HUES48 (cell line): Measurements from ENCODE around the gene LILRA2.

Experiments
- H3K27ac ChIP-seq: one replicate; pipeline ENCODE4 v1.7.0; 2013; ENCODE audit warnings: low read depth, low read length, inconsistent platforms
- H3K27me3 ChIP-seq: 2 replicates; pipeline ENCODE4 v1.6.1; 2013; ENCODE audit warnings: mild to moderate bottlenecking, low read length; ENCODE audit not compliant: control insufficient read depth, insufficient read depth
- H3K36me3 ChIP-seq: 2 replicates; pipeline ENCODE4 v1.6.1; 2013; ENCODE audit warnings: low read length; ENCODE audit not compliant: control insufficient read depth, insufficient read depth
- H3K4me1 ChIP-seq: 2 replicates; pipeline ENCODE4 v1.6.1; 2013; ENCODE audit warnings: mild to moderate bottlenecking, low read length; ENCODE audit not compliant: control insufficient read depth, insufficient read depth
- H3K4me3 ChIP-seq: 2 replicates; pipeline ENCODE4 v1.5.1; 2013; ENCODE audit warnings: mild to moderate bottlenecking, low read depth, low read length
- H3K9ac ChIP-seq: 2 replicates; pipeline ENCODE4 v1.6.1; 2013; ENCODE audit warnings: mild to moderate bottlenecking, low read depth, low read length, moderate library complexity
- H3K9me3 ChIP-seq: 2 replicates; pipeline ENCODE4 v1.6.1; 2013; ENCODE audit warnings: low read length; ENCODE audit not compliant: control insufficient read depth, insufficient read depth

The LILRA2 gene

DNA sequence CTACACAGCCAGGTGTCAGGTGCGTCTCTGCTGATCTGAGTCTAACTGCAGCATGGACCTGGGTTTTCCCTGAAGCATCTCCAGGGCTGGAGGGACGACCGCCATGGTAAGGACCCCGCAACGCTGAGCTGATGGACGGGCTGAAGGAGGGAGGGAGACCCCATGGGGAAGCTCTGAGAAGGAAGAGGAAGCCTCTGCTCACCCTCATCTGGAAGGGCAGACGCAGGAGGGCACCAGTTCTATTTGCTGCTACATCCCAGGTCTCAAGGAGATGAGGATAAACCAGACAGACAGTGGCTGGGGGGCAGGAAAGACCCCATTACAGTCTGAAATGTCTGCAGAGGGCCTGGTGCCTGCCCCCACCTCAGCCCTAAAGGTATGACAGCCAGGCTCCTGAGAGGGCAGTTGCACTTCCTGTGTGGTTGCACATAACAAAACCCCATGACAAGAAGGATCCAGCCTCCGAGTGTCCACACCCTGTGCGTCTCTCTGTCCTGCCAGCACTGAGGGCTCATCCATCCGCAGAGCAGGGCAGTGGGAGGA, at the start of gene LILRA2:
Gene LILRA2 (plus strand): TSS at position 461 of the 543 bp plus-strand sequence. CDS start 89 bp downstream, outside the sequence.
- no peak within 1 kb of the TSS for H3K27ac ChIP-seq
- H3K9me3 ChIP-seq: peaks cover 81% of the 10 kb centered on the region
- H3K27me3 ChIP-seq: no peaks in the 10 kb centered on the region
- no peaks in the 10 kb centered on the region for H3K4me1 ChIP-seq
- H3K36me3 ChIP-seq: no peaks in the 10 kb centered on the region
- H3K9ac ChIP-seq: no peak within 1 kb of the TSS
- no peak within 1 kb of the TSS for H3K4me3 ChIP-seq

DNA sequence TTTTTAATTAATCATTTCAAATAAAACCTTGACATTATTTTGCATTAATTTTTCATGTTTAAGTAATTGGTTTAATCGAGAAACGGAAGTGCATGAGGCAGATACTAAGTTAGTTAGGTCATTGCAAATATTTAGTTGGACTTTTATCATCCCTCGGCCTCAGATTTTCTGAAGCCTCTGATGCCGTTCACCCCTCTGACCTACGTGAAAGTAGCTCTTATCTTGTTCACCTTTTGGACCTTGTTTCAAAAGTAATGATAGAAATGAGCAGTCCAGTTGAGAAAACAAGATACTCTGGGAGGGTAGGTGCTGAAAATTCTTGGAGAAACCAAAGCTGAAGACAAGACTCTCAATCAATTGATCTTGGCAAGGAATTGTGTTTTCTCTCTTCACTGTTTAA, 48.0 kb upstream of the LILRA2 start:
- no peaks in the 10 kb centered on the region for H3K27me3 ChIP-seq
- H3K4me3 ChIP-seq: no peak overlapping the region

DNA sequence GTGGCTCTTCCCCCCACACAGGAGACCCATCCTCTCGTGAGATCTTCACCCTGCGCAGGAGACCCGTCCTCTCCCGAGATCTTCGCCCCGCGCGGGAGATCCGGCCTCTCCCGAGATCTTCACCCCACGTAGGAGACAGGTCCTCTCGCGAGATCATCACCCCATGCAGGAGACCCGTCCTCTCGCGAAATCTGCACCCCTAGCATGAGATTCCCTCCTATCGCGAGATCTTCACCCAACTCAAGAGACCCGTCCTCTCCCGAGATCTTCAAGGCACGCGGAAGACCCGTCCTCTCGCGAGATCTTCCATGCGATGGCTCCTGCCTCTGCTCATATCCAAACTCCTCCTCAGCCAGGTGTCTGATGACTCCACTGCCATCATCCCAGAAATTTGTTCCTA, 46.6 kb upstream of the LILRA2 start:
- Histone ChIP-seq H3K27me3 (no peaks in the 10 kb centered on the region), H3K4me3 (no peak overlapping the region), H3K9ac (no peak overlapping the region), H3K4me1 (no peaks in the 10 kb centered on the region), H3K9me3 (peaks cover 90% of the 10 kb centered on the region), H3K27ac (no peak overlapping the region), H3K36me3 (no peaks in the 10 kb centered on the region)

More for the DNA sequence above, 48.0 kb upstream of the LILRA2 start:
- Histone ChIP-seq H3K9ac (no peak overlapping the region), H3K27ac (no peak overlapping the region), H3K4me1 (no peaks in the 10 kb centered on the region), H3K36me3 (no peaks in the 10 kb centered on the region), H3K9me3 (peaks cover 89% of the 10 kb centered on the region)

DNA sequence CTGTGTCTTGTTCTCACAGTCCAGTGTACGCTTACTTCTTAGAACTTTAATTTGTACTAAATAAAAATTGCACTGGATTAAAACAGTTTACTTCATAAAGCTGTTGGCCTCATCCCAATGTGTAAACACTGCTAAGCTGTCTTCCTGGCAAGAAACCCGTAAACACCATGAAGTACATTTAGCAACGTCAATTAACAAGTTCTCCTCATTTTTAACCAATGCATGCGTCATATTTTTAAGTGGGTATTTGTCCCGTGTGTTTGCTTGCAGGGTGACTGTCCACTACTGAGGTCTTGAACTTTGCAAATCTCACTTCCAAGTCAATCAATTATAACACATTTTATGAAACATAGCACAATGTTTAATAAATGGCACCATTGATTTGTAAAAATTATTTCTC, 42.7 kb upstream of the LILRA2 start:
- H3K9me3 ChIP-seq: peaks cover 94% of the 10 kb centered on the region
- H3K4me3 ChIP-seq: no peak overlapping the region
- no peaks in the 10 kb centered on the region for H3K4me1 ChIP-seq
- H3K9ac ChIP-seq: no peak overlapping the region
- no peaks in the 10 kb centered on the region for H3K27me3 ChIP-seq
- no peak overlapping the region for H3K27ac ChIP-seq
- H3K36me3 ChIP-seq: no peaks in the 10 kb centered on the region

DNA sequence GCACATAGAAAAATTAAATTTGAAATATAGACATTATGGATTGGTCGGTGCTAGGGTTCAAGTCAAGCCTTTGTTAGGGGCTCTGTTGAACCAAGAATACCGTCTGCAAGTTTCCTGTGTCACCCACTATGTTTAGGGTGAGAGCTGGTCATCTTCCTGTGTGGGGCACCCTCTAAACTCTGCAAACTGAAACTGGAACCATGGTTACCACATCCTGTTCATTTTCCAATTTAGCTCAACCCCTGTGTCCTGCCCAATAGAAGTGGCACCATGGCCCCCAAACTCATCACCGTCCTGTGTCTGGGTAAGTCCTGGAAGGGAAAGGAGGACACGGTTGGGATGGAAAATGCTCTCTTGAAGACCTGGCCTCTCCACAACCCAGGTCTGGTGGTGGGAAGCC, 41.1 kb upstream of the LILRA2 start:
- Histone ChIP-seq H3K9ac (no peak overlapping the region), H3K9me3 (peaks cover 93% of the 10 kb centered on the region), H3K36me3 (no peaks in the 10 kb centered on the region), H3K27ac (no peak overlapping the region), H3K27me3 (no peaks in the 10 kb centered on the region), H3K4me3 (no peak overlapping the region), H3K4me1 (no peaks in the 10 kb centered on the region)

DNA sequence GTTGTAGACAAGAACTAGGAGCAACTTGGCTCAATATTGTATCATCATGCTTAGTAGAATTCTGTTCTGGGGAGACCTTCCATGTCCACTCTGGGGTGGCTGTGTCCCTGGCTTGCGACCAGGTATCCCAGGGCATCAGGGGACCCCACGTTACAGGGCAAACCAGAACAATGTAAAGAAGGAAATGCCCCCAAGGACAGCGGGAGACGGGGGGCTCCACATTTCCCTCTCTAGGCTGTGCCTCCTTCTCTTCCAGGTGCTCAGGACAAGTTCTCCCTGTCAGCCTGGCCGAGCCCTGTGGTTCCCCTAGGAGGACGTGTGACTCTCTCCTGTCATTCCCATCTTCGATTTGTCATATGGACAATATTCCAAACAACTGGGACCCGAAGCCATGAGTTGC, 40.1 kb upstream of the LILRA2 start:
- Histone ChIP-seq H3K4me3 (no peak overlapping the region), H3K36me3 (no peaks in the 10 kb centered on the region), H3K9me3 (peaks cover 89% of the 10 kb centered on the region), H3K4me1 (no peaks in the 10 kb centered on the region), H3K9ac (no peak overlapping the region), H3K27me3 (no peaks in the 10 kb centered on the region), H3K27ac (no peak overlapping the region)

DNA sequence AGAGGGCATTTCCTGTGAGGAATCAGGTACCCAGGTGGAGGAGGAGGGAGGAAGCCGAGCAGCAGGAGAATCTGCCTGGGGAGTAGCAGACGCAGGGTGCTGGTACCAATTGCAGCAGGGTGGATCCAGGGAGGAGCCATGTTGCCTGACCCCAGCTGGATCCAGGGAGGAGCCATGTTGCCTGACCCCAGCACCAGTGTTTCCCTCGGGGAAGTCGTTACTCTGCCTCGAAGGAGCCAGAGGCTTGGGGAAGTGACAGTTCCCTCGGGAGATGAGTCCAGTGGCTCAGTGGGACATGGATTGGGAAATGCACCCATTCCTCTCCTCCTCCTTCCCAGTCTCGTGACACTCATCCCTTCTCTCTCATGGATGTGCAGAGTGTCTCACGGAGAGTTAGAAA, 39.4 kb upstream of the LILRA2 start:
- H3K27ac ChIP-seq: no peak overlapping the region
- no peak overlapping the region for H3K9ac ChIP-seq
- H3K4me1 ChIP-seq: no peaks in the 10 kb centered on the region
- H3K27me3 ChIP-seq: no peaks in the 10 kb centered on the region
- no peaks in the 10 kb centered on the region for H3K36me3 ChIP-seq
- no peak overlapping the region for H3K4me3 ChIP-seq
- peaks cover 89% of the 10 kb centered on the region for H3K9me3 ChIP-seq

DNA sequence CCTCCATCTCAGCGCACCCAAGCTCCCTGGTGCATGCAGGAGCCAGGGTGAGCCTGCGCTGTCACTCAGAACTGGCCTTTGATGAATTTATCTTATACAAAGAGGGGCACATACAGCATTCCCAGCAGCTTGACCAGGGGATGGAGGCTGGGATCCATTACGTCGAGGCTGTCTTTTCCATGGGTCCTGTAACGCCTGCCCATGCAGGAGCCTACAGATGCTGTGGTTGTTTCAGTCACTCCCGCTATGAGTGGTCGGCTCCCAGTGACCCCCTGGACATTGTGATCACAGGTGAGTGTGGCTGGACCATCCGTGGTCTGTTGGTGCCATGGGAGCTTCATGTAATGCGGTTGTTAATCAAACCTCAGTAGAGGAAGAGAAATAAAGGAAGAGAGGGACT, 38.0 kb upstream of the LILRA2 start:
- H3K4me1 ChIP-seq: no peaks in the 10 kb centered on the region
- no peak overlapping the region for H3K27ac ChIP-seq
- no peak overlapping the region for H3K4me3 ChIP-seq
- no peak overlapping the region for H3K9ac ChIP-seq
- H3K36me3 ChIP-seq: no peaks in the 10 kb centered on the region
- H3K27me3 ChIP-seq: no peaks in the 10 kb centered on the region
- H3K9me3 ChIP-seq: peaks cover 89% of the 10 kb centered on the region

DNA sequence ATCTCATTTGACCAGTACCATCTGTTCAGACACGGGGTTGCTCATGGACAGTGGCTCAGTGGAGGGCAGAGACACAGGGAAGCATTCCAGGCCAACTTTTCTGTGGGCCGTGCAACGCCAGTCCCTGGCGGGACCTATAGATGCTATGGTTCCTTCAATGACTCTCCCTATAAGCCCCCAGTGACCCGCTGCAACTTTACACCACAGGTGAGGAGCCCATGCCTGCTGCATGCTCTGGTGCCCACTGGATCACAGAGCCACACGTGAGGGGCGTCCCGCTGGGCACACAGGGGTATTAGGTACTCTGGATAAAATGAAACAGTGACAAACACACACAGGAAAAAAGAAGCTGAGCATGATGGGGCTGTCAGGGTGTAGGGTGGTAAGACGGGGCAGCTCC, 36.6 kb upstream of the LILRA2 start:
- no peaks in the 10 kb centered on the region for H3K36me3 ChIP-seq
- no peak overlapping the region for H3K27ac ChIP-seq
- no peaks in the 10 kb centered on the region for H3K4me1 ChIP-seq
- no peak overlapping the region for H3K4me3 ChIP-seq
- no peak overlapping the region for H3K9ac ChIP-seq
- H3K9me3 ChIP-seq: peaks cover 88% of the 10 kb centered on the region
- no peaks in the 10 kb centered on the region for H3K27me3 ChIP-seq

DNA sequence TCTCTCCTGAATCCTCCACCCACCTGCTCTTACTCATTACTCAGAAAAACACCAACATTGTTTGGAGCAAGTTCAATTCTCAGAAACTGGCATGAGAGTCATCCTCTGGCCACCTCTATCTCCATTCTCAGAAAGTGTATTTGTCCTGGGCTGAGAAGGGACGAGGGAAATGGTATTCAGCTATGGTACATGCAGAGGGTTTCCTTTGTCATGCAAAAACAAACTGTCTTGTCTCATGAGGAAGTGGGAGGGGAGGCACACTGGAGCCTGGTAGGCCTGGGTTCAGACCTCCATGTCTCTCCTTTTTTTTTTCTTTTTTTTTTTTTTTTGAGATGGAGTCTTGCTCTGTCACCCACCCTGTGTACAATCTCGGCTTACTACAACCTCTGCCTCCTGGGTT, 31.9 kb upstream of the LILRA2 start:
- H3K9me3 ChIP-seq: peaks cover 77% of the 10 kb centered on the region
- no peak overlapping the region for H3K9ac ChIP-seq
- no peaks in the 10 kb centered on the region for H3K4me1 ChIP-seq
- H3K4me3 ChIP-seq: no peak overlapping the region
- H3K27ac ChIP-seq: no peak overlapping the region
- no peaks in the 10 kb centered on the region for H3K27me3 ChIP-seq
- no peaks in the 10 kb centered on the region for H3K36me3 ChIP-seq

DNA sequence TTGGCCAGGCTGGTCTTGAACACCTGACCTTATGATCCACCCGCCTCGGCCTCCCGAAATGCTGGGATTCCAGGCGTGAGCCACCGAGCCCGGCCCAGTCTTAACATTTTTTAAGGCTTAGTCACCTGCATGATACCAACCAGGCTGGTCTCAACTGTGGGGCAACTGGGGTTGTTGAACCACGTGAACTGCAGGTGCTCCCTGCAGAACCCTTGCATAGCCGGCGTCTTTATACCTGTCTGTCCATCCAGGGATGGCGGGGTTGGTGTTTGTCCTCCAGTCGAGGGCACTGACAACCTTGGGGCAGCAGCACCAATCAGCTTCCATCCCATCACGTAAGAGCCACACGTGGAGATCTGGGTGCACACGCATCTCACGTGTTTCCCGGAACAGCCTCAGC, 24.8 kb upstream of the LILRA2 start:
- no peak overlapping the region for H3K9ac ChIP-seq
- H3K9me3 ChIP-seq: peaks cover 60% of the 10 kb centered on the region
- H3K27ac ChIP-seq: no peak overlapping the region
- H3K4me1 ChIP-seq: no peaks in the 10 kb centered on the region
- H3K27me3 ChIP-seq: no peaks in the 10 kb centered on the region
- no peak overlapping the region for H3K4me3 ChIP-seq
- H3K36me3 ChIP-seq: no peaks in the 10 kb centered on the region

DNA sequence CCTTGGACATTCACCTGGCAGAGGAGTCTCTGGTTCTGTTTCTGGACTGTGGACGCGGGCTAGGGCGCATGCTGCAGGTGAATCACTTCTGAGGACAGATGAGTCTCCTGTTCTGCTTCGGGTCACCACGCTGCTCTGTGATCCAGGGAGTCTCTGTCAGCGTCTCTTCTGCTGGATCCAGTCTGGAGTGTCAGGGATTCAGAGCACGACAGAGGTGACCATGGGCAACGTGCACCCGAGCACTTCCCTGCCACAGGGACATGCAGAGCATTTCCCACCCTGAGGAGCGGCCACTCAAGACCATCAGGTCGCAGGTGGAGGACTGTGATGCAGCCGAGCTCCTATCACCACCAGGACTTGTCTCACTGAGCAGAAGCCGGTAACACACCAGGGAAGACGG, 24.4 kb upstream of the LILRA2 start:
- Histone ChIP-seq H3K27me3 (no peaks in the 10 kb centered on the region), H3K4me3 (no peak overlapping the region), H3K36me3 (no peaks in the 10 kb centered on the region), H3K4me1 (no peaks in the 10 kb centered on the region), H3K9ac (no peak overlapping the region), H3K27ac (no peak overlapping the region), H3K9me3 (peaks cover 60% of the 10 kb centered on the region)
